Fibroblast of villous mesenchyme (primary cell): Measurements from ENCODE around the gene RASGRF2. TPM values are rescaled to one million over a fixed set of nuclear protein-coding genes. Genes with fewer than 3 reads are reported as not detected.

Experiments
- DNase-seq: peaks from one replicate; pipeline ENCODE4 v3.0.0-alpha.2; 2010; ENCODE audit warnings: low read depth
- H3K4me3 ChIP-seq: 2 replicates; pipeline ENCODE4 v1.5.1; 2011; ENCODE audit warnings: low read depth, mild to moderate bottlenecking, low read length
- total RNA-seq: library from RNA; depleted of rRNA; stranded (reverse); fragments of >200 nt; gene quantifications from 2 replicates; pipeline ENCODE4 v1.2.3, GENCODE V29; 2012
- TF ChIP-seq, protein P1 (sequence below): IDR thresholded peaks from 2 replicates; pipeline ENCODE4 v1.5.1; 2012; ENCODE audit warnings: low read depth, mild to moderate bottlenecking, low read length; ENCODE audit not compliant: insufficient read depth

The RASGRF2 gene
- total RNA-seq, 1 donor: 3.9 TPM

DNA sequence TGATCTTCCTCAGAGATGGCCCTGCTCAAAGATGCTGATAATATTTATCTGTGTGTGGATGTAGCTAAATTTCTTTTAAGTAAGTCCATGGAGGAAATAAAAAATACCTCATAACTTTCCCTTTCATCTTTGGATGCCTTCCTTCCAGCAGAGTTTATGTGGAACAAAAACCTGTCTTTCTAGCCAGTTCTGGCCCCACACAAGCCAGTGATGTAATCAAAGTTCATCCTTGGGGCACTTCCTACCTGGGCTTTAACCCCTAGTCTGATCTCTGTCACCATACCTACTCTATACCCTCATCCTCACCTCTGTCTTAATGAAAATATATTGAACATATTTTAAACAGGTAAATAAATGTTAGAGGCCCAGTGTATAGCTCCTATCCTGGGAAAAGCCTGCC lies 39.8 kb upstream of the RASGRF2 start:
- DNase-seq: no peak
- H3K4me3 ChIP-seq: no peak overlapping the region
- TF ChIP-seq, protein P1, sequence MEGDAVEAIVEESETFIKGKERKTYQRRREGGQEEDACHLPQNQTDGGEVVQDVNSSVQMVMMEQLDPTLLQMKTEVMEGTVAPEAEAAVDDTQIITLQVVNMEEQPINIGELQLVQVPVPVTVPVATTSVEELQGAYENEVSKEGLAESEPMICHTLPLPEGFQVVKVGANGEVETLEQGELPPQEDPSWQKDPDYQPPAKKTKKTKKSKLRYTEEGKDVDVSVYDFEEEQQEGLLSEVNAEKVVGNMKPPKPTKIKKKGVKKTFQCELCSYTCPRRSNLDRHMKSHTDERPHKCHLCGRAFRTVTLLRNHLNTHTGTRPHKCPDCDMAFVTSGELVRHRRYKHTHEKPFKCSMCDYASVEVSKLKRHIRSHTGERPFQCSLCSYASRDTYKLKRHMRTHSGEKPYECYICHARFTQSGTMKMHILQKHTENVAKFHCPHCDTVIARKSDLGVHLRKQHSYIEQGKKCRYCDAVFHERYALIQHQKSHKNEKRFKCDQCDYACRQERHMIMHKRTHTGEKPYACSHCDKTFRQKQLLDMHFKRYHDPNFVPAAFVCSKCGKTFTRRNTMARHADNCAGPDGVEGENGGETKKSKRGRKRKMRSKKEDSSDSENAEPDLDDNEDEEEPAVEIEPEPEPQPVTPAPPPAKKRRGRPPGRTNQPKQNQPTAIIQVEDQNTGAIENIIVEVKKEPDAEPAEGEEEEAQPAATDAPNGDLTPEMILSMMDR: no peak

DNA sequence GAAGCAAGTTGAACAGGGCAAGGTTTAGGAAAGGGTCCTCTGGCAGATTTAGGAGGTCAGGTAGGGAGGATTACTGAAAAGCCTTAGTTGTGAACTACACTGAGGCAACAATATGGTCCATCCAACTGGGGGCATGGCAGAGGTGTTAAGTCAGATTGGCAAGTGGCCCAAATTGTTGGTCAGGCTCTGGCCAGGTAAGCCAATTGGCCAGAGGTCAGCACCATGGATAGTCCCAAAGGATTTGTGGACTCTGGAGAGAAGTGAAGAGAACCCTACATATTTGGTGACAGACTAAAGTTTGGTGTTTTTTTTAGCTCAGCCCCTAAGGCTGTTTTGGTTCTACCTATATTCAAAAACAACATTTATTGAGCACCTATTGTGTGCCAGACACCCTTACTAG lies 39.1 kb upstream of the RASGRF2 start:
- TF ChIP-seq, protein P1: no peak
- no peak for DNase-seq
- H3K4me3 ChIP-seq: no peak overlapping the region

DNA sequence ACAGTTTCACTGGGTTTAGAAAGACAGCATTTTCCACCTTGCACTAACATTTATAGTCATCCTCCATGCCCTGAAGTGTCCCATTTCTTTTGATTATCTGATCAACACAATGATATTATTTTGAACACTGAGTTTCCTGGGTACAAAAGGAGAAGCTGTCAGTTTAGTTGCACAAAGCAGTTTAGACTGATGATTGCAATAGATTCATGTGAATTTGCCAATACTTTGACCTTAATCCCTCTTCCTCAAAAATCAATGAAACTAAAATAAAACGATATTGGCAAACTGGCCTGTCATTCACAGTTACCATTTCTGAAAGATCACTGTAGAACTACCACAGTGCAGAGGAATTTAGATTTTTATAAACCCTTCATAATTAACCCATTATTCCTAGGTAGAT lies 34.2 kb upstream of the RASGRF2 start:
- H3K4me3 ChIP-seq: no peak overlapping the region
- no peak for DNase-seq
- TF ChIP-seq, protein P1: no peak

- TF ChIP-seq, protein P1: no peak
- no peak for DNase-seq
- no peak overlapping the region for H3K4me3 ChIP-seq
Observed at GRCh38 chr5:80926536-80926935, 33.6 kb upstream of the RASGRF2 start.

DNA sequence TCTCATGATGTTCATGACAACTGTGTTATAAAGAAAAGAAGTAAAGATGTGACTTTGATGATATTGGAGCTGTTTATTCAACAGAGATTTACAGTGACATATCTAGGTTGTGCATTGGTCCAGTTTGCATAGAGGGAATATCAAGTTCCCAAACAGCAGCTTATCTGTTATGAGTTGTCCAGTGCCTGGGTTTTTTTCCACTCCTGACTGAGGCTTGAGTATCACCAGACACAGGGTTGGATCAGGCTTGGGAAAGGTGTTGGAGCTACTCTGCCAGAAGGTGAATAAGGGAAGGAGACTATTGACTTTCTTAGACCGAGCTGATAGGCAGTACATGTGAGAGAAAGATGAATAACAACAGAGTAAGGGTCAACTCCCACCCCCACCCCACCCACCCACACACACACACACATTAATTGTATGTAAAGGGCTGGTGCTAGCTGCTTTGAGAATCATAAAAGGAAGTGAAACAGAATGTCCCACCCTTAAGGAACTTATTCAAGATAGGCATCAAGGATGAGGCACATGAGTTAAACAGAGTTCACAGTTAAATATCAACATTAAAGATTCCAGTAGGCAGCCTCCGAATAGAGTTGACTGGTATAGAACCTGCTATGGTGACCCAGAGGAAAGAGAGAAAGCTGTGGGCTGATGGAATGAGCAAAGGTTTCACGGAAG lies 33.0 kb upstream of the RASGRF2 start:
- H3K4me3 ChIP-seq: no peak overlapping the region
- DNase-seq: no peak
- TF ChIP-seq, protein P1: no peak

DNA sequence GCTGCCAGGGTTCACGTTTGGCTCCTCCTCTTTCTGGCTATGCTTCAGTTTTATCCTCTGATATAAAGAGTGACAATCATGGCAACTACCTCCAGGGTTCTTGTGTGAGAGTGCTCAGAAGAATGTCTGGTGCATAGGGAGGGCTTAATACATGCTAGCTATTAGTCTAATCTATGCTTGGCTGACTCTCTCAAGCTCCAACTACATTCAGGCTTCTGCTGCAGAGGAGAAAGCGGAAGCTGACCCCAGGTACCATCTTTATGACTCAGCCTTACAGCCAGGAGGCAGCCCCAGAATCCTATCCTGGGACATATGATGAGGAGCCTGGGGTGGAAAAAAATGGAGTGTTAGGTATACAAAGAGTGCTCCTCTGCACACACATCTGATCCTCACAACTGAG lies 32.1 kb upstream of the RASGRF2 start:
- TF ChIP-seq, protein P1: no peak
- no peak for DNase-seq
- H3K4me3 ChIP-seq: no peak overlapping the region

- TF ChIP-seq, protein P1: no peak
- DNase-seq: no peak
- H3K4me3 ChIP-seq: no peak overlapping the region
Observed at GRCh38 chr5:80930940-80931339, 29.2 kb upstream of the RASGRF2 start.
